Calu3 (cell line): Measurements from ENCODE around the gene TPSB2. TPM values are rescaled to one million over a fixed set of nuclear protein-coding genes. Genes with fewer than 3 reads are reported as not detected.

Experiments used
- BruUV-seq: library from RNA; stranded (reverse); fragments of 400-500 nt; replicated peaks from 2 replicates; lab custom pipeline; 2021; lab: Mats Ljungman, UMichigan
- CTCF ChIA-PET: fragments of 300-600 bp; sonication (Branson Sonifier 250); formaldehyde crosslinking; loops from one replicate; lab custom pipeline; 2022; ENCODE audit warnings: antibody characterized with exemption; lab: Charles Lee
- DNase-seq: peaks from one replicate; pipeline ENCODE4 v3.0.0; 2022
- H3K27ac Mint-ChIP-seq: one replicate; pipeline ENCODE4 v1.8.0; 2022; ENCODE audit warnings: mixed read lengths; ENCODE audit not compliant: unreplicated experiment
- H3K27me3 Mint-ChIP-seq: one replicate; pipeline ENCODE4 v1.8.0; 2022; ENCODE audit warnings: mixed read lengths; ENCODE audit not compliant: unreplicated experiment
- H3K36me3 Mint-ChIP-seq: one replicate; pipeline ENCODE4 v1.8.0; 2022; ENCODE audit warnings: mild to moderate bottlenecking, moderate library complexity, mixed read lengths; ENCODE audit not compliant: insufficient read depth, unreplicated experiment
- H3K4me1 Mint-ChIP-seq: one replicate; pipeline ENCODE4 v1.8.0; 2022; ENCODE audit warnings: mild to moderate bottlenecking, low read depth, mixed read lengths; ENCODE audit not compliant: unreplicated experiment
- H3K4me3 Mint-ChIP-seq: one replicate; pipeline ENCODE4 v1.8.0; 2022; ENCODE audit warnings: mild to moderate bottlenecking, low read depth, moderate library complexity, mixed read lengths; ENCODE audit not compliant: unreplicated experiment
- H3K9me3 Mint-ChIP-seq: one replicate; pipeline ENCODE4 v1.8.0; 2022; ENCODE audit warnings: low read depth, mixed read lengths; ENCODE audit not compliant: unreplicated experiment
- intact Hi-C: fragments of 100-400 bp; cut with micrococcal nuclease; formaldehyde crosslinking; loops from one replicate; pipeline ENCODE4 v1.10.0; 2022; ENCODE audit not compliant: unreplicated experiment
- total RNA-seq: library from RNA; stranded (reverse); gene quantifications from 2 replicates; pipeline ENCODE4 v1.2.3, GENCODE V29; 2022
- TF ChIP-seq, protein P1 (sequence below): fragments of 200-600 bp; IDR thresholded peaks from one replicate; pipeline ENCODE4 v1.8.0; 2022; ENCODE audit warnings: antibody characterized with exemption; ENCODE audit not compliant: unreplicated experiment

Gene TPSB2
- total RNA-seq, 1 experiment from 2014 or later: not detected

DNA sequence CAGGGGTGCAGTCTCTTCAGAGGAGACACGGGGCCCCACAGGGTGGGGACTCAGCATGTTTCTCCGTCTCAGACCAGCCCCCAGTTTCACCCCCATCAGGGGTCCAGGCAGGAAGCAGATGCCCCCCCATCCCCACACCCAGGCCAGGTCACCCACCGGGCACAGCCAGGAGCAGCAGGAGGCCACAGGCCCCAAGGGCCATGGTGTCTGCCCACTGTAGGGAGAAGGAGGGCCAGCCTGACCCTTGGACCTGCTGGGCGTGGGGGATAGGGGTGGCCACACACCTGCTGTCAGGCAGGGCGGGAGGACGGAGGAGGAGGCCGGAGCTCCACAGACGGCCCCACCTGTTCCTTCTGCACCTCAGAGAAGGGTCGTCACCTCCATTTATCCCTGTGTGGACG lies 4.9 kb downstream of the TPSB2 start, which contains the start of gene TPSG1:
TPSG1 (minus strand) TSS at position 218 of the 401 bp plus-strand sequence; CDS start at position 202, 16 bp downstream.
- TF ChIP-seq, protein P1, sequence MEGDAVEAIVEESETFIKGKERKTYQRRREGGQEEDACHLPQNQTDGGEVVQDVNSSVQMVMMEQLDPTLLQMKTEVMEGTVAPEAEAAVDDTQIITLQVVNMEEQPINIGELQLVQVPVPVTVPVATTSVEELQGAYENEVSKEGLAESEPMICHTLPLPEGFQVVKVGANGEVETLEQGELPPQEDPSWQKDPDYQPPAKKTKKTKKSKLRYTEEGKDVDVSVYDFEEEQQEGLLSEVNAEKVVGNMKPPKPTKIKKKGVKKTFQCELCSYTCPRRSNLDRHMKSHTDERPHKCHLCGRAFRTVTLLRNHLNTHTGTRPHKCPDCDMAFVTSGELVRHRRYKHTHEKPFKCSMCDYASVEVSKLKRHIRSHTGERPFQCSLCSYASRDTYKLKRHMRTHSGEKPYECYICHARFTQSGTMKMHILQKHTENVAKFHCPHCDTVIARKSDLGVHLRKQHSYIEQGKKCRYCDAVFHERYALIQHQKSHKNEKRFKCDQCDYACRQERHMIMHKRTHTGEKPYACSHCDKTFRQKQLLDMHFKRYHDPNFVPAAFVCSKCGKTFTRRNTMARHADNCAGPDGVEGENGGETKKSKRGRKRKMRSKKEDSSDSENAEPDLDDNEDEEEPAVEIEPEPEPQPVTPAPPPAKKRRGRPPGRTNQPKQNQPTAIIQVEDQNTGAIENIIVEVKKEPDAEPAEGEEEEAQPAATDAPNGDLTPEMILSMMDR: no peak
- H3K27ac Mint-ChIP-seq: peak within 1 kb of the TSS; percentile 73
- DNase-seq: no peak
- H3K9me3 Mint-ChIP-seq: no peaks in the 10 kb centered on the region
- CTCF ChIA-PET: no interaction called here
- BruUV-seq: no TSS peak
- no peaks in the 10 kb centered on the region for H3K36me3 Mint-ChIP-seq
- no peak within 1 kb of the TSS for H3K4me3 Mint-ChIP-seq
- H3K4me1 Mint-ChIP-seq: peaks cover 18% of the 10 kb centered on the region
- intact Hi-C loops: no loop called here
- H3K27me3 Mint-ChIP-seq: peaks cover 80% of the 10 kb centered on the region

DNA sequence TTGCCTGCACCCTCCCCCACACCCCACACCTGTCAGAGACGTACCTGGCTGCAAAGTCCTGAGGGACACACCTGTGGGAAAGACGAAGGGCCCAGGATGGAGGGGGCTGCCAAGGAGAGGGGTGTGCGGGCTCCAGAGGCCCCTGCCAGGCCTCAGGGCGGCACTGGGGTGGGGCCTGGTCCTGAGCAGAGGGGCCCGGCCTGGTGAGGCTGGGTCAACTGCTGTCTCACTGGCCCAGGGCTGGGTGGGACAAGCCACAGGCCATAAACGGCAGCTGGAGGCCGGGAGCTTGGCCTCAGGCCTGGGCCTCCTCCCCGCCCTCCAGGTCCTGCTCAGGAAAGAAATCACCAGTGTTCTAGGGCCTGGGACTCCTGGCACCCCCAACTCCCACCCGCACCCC lies 5.4 kb downstream of the TPSB2 start:
- H3K4me3 Mint-ChIP-seq: no peak overlapping the region
- no TSS peak for BruUV-seq
- intact Hi-C loops: no loop called here
- no peaks in the 10 kb centered on the region for H3K36me3 Mint-ChIP-seq
- H3K27me3 Mint-ChIP-seq: peaks cover 85% of the 10 kb centered on the region
- peaks cover 18% of the 10 kb centered on the region for H3K4me1 Mint-ChIP-seq
- CTCF ChIA-PET: no interaction called here
- DNase-seq: no peak
- TF ChIP-seq, protein P1: no peak
- H3K9me3 Mint-ChIP-seq: no peaks in the 10 kb centered on the region
- no peak overlapping the region for H3K27ac Mint-ChIP-seq

DNA sequence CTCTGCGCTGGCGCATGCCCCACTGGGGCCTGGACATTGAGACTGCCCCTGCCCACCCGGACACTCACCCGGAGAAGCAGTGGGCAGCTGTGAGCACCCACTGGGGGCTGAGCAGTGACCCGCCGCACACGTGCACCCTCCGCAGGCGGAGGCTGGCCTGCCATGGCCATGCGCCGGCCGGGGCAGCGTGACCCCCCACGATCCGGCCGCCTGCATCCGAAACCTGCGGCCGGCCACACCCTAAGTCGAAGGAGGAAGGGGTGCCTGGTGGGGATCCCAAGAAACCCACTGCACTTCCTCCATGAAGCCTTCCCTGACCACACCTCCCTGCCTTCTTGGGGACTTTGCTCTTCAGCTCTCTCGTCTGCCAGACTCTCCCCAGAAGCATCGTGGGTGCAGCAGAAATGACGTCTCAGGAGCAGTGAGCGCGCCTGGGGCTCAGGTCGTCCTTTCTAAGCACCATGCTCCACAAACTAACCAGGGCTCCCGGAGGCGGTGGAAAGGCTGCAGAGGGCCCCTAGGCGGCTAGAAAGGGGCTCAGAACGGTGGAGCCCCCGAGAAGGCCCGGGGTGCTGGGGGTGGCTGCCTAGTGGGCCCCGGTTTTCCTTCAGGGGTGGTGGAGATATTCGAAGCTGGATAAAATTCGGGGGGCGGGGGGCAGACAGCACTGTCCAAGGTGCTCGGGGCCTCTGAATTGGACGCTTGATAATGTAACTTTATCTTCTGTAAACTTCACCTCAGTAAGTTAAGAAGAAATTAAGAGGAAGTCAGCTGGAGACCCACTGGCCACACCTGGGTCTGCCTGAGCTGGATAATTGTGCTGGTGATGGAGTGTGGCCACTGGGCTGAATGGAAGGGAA lies 6.4 kb downstream of the TPSB2 start:
- intact Hi-C loops: no loop called here
- peaks cover 18% of the 10 kb centered on the region for H3K4me1 Mint-ChIP-seq
- CTCF ChIA-PET: no interaction called here

GRCh38 chr16:1222553-1223354 lies 7.2 kb downstream of the TPSB2 start:
- Mint-ChIP-seq H3K27ac (no peak overlapping the region), H3K9me3 (no peaks in the 10 kb centered on the region), H3K4me1 (peaks cover 18% of the 10 kb centered on the region), H3K4me3 (no peak overlapping the region), H3K27me3 (peaks cover 93% of the 10 kb centered on the region), H3K36me3 (no peaks in the 10 kb centered on the region)
- CTCF ChIA-PET: no interaction called here
- intact Hi-C loops: no loop called here
- no peak for DNase-seq
- BruUV-seq: no TSS peak
- TF ChIP-seq, protein P1: no peak

More for the DNA sequence above, 6.4 kb downstream of the TPSB2 start:
- H3K36me3 Mint-ChIP-seq: no peaks in the 10 kb centered on the region
- H3K27ac Mint-ChIP-seq: no peak overlapping the region
- H3K4me3 Mint-ChIP-seq: no peak overlapping the region
- TF ChIP-seq, protein P1: no peak
- BruUV-seq: no TSS peak
- H3K27me3 Mint-ChIP-seq: peaks cover 93% of the 10 kb centered on the region
- no peaks in the 10 kb centered on the region for H3K9me3 Mint-ChIP-seq
- no peak for DNase-seq
